ENCODE results near the gene TRPV6. TPM values are rescaled to one million over a fixed set of nuclear protein-coding genes. Genes with fewer than 3 reads are reported as not detected.

Gene TRPV6
- total RNA-seq, 1 donor from 2014 or later, result 0.07 TPM

DNA sequence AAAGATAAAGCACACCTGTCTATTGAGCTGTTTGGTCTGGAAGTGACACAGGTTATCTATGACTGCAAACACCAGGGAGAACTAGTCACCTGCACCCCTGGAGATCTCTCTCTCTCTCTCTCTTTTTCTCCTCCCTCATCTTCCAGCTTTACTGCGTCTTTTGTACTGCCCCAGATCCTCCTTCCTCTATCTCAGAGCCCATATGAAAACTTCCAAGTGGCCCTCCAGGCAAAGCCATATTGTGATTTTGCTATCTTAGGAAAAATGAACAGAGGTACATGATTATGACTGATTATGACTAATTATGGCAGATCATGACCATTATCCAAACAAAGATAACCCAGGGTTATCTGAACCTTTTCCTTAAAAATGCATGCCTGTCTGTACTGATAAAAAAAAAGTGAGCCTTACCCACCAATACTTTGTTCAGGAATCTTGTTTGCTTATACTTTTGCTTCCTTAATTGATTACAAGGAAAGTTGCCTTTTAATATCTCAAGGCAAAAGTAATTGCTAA lies 43.2 kb downstream of the TRPV6 start:
- DNase-seq (ENCODE audit: low read depth, low spot score), result no peak
- TF ChIP-seq, protein P1, sequence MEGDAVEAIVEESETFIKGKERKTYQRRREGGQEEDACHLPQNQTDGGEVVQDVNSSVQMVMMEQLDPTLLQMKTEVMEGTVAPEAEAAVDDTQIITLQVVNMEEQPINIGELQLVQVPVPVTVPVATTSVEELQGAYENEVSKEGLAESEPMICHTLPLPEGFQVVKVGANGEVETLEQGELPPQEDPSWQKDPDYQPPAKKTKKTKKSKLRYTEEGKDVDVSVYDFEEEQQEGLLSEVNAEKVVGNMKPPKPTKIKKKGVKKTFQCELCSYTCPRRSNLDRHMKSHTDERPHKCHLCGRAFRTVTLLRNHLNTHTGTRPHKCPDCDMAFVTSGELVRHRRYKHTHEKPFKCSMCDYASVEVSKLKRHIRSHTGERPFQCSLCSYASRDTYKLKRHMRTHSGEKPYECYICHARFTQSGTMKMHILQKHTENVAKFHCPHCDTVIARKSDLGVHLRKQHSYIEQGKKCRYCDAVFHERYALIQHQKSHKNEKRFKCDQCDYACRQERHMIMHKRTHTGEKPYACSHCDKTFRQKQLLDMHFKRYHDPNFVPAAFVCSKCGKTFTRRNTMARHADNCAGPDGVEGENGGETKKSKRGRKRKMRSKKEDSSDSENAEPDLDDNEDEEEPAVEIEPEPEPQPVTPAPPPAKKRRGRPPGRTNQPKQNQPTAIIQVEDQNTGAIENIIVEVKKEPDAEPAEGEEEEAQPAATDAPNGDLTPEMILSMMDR (conservative IDR thresholded peaks at IDR 0.05), result no peak
- H3K4me1 Mint-ChIP-seq, result no peaks in the 10 kb centered on the region
- H3K36me3 Mint-ChIP-seq (ENCODE audit: low read depth), result no peaks in the 10 kb centered on the region
- no peaks in the 10 kb centered on the region for H3K9me3 Mint-ChIP-seq
- H3K27me3 Mint-ChIP-seq (ENCODE audit: low read depth), result peaks cover 4% of the 10 kb centered on the region
- H3K4me3 Mint-ChIP-seq, result no peak overlapping the region
- no peak overlapping the region for H3K27ac Mint-ChIP-seq (ENCODE audit: unreplicated experiment)

DNA sequence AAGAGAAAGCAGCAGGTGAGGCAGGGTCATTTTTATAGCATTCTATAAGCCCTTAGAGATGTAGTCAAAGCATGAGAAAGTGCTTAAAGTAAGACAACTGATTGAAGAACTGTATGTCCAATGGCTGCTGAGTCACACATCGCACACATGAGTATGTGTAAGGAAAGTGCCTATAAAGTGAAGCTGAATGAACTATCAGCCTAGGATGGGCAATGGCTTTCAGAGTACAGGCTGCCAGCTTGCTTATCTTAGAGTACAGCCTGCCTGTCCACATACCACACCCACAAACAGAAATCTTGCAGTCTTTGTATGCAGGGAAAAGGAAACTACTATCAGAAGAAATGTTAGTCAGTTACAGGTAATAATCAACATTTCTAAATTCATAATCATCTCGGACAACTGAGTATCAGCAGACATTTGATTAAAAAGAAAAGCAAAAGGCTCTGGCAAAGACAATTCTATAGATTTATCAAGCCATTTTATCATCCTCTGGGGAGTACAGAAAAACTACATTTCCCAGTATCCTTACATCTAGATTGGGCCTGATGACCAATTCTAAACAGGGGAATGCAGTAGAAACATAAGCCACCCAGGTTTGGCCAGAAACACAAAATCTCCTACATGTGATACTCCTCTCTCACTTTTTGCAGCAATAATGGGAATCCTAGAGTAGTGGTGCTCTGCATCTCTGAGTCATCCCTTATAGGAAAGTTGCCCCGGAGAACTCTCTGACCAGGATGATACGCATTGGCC lies 46.9 kb downstream of the TRPV6 start:
- no peak overlapping the region for H3K27ac Mint-ChIP-seq (ENCODE audit: unreplicated experiment)
- H3K27me3 Mint-ChIP-seq (ENCODE audit: low read depth), result peaks cover 3% of the 10 kb centered on the region
- H3K9me3 Mint-ChIP-seq, result no peaks in the 10 kb centered on the region

DNA sequence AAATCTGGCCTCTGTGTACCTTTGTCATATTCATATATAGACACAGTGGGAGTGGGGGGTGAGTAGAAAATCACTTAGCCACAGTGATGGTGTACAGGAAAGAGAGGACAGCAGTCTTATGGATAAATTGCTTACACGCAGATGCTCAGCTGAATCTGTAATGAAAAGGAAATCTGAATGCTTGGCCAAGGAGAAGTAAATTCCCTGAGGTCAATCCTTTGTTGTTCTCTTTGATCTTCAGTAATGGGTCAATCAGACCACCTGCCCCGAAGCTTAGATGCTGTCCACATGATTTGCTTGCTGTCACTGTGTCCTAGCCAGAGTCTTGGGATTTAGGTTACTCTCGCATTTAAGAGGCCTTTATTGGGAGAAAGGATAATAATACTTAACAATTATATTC lies 49.1 kb downstream of the TRPV6 start:
- no peak overlapping the region for H3K4me3 Mint-ChIP-seq
- H3K9me3 Mint-ChIP-seq, result no peaks in the 10 kb centered on the region
- H3K27ac Mint-ChIP-seq (ENCODE audit: unreplicated experiment), result no peak overlapping the region
- H3K27me3 Mint-ChIP-seq (ENCODE audit: low read depth), result no peaks in the 10 kb centered on the region
- TF ChIP-seq, protein P1 (conservative IDR thresholded peaks at IDR 0.05), result no peak
- H3K4me1 Mint-ChIP-seq, result peaks cover 4% of the 10 kb centered on the region
- H3K36me3 Mint-ChIP-seq (ENCODE audit: low read depth), result no peaks in the 10 kb centered on the region
- no peak for DNase-seq (ENCODE audit: low read depth, low spot score)

More for the DNA sequence above, 46.9 kb downstream of the TRPV6 start:
- no peaks in the 10 kb centered on the region for H3K36me3 Mint-ChIP-seq (ENCODE audit: low read depth)
- no peak for DNase-seq (ENCODE audit: low read depth, low spot score)
- peaks cover 4% of the 10 kb centered on the region for H3K4me1 Mint-ChIP-seq
- no peak overlapping the region for H3K4me3 Mint-ChIP-seq
- TF ChIP-seq, protein P1 (conservative IDR thresholded peaks at IDR 0.05), result no peak

DNA sequence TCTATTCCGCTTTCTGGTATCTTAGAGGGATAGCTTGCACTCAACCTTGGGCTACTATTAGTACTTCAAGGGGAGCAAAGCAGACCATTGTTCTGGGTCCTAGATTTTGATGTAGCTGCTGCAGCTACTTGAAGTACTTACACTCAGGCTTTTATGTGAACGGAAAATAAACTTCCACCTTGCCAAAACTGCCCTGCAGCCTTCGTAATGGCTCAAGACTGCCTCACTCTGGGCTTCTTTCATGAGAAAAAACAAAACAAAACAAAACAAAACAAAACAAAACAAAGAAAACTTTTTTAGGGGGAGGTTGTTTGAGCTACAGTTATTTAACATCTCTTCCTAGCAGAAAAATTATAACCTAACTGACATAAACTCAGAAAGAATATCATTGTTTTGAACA lies 50.1 kb downstream of the TRPV6 start:
- DNase-seq (ENCODE audit: low read depth, low spot score), result no peak
- Mint-ChIP-seq H3K27me3 (ENCODE audit: low read depth) (no peaks in the 10 kb centered on the region), H3K4me1 (peaks cover 4% of the 10 kb centered on the region), H3K27ac (ENCODE audit: unreplicated experiment) (no peak overlapping the region), H3K4me3 (no peak overlapping the region), H3K9me3 (no peaks in the 10 kb centered on the region), H3K36me3 (ENCODE audit: low read depth) (no peaks in the 10 kb centered on the region)
- TF ChIP-seq, protein P1 (conservative IDR thresholded peaks at IDR 0.05), result no peak

DNA sequence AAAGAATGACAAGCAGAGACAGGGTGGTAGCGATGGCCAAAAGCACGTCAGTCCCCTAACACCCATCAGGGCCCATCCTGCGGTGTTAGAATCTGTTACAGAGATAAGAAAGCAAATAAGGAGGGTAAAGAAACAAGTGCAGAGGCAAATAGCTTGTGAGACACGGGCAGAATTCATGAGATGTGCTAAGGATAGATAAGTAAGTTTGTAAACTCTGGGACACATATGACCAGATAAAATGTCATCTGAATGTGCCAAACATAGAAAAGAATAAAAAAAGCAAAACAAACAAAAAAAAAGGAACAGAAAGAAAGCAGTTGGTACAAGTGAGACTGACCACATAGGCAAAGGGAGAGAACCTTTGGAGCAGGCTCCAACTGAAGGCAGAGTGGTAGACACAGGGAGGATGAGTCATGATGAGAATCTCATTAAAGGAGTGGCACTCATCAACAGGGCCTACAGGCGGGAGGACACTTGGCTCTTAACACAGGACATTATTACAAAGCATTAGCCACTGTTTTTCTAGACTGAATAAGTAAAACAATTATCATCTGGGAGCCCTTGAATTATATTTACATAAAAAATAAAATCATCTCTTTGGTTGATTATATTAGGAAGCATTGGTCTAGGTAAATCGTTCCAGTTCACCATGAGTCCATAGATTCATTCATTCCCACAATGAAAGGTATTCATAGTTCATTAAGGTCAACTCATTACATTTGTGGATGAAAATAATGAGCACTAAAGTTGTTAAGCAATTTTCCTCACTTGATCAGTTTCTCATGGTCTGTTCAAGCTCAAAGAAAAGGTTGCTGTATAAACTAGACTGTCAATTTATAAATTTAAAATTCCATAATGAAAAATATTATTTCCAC lies 52.1 kb downstream of the TRPV6 start:
- Mint-ChIP-seq H3K27ac (ENCODE audit: unreplicated experiment) (no peak overlapping the region), H3K4me3 (no peak overlapping the region), H3K27me3 (ENCODE audit: low read depth) (no peaks in the 10 kb centered on the region)

More for the DNA sequence above, 52.1 kb downstream of the TRPV6 start:
- Mint-ChIP-seq H3K4me1 (peaks cover 4% of the 10 kb centered on the region), H3K9me3 (no peaks in the 10 kb centered on the region), H3K36me3 (ENCODE audit: low read depth) (no peaks in the 10 kb centered on the region)
- TF ChIP-seq, protein P1 (conservative IDR thresholded peaks at IDR 0.05), result no peak
- no peak for DNase-seq (ENCODE audit: low read depth, low spot score)
